ENCODE results near the gene MYRFL.

The MYRFL gene

GRCh38 chr12:69949311-69950002, 124.4 kb downstream of the MYRFL start:
- Histone ChIP-seq H3K27me3 (ENCODE audit: insufficient read depth, low read length, poor library complexity, severe bottlenecking) (no peaks in the 10 kb centered on the region), H3K36me3 (ENCODE audit: insufficient read depth, low read length) (no peaks in the 10 kb centered on the region), H3K4me3 (ENCODE audit: low read length, poor library complexity, severe bottlenecking) (no peak overlapping the region), H4K20me1 (ENCODE audit: insufficient read depth, low read length, poor library complexity, severe bottlenecking) (no peaks in the 10 kb centered on the region), H3K9me2 (replicated peaks; ENCODE audit: low read depth, low read length) (no peaks in the 10 kb centered on the region), H3F3A (ENCODE audit: low read depth) (peaks cover 2% of the 10 kb centered on the region; the same call in 1 of the 2 replicates), H2AFZ (ENCODE audit: low read length) (no peak overlapping the region), H3K9me3 (ENCODE audit: insufficient read depth, low read depth, low read length) (no peaks in the 10 kb centered on the region), H3K4me2 (ENCODE audit: low read depth, low read length, poor library complexity, severe bottlenecking) (no peak overlapping the region), H3K79me2 (ENCODE audit: insufficient read depth, low read length) (no peaks in the 10 kb centered on the region), H3K4me1 (ENCODE audit: insufficient read depth, low read length, poor library complexity, severe bottlenecking) (peaks cover 31% of the 10 kb centered on the region), H3K9ac (ENCODE audit: low read depth, low read length, poor library complexity, severe bottlenecking) (no peak overlapping the region)
- TF ChIP-seq EZH2phosphoT487 (IDR thresholded peaks at IDR 0.05; ENCODE audit: borderline replicate concordance) (no peak), CTCF (conservative IDR thresholded peaks at IDR 0.05; ENCODE audit: low read length) (no peak)

- peaks cover 2% of the 10 kb centered on the region; the same call in 1 of the 2 replicates for H3F3A ChIP-seq (ENCODE audit: low read depth)
- H3K9me2 ChIP-seq (replicated peaks; ENCODE audit: low read depth, low read length): no peaks in the 10 kb centered on the region
- no peaks in the 10 kb centered on the region for H3K9me3 ChIP-seq (ENCODE audit: insufficient read depth, low read depth, low read length)
- H3K4me2 ChIP-seq (ENCODE audit: low read depth, low read length, poor library complexity, severe bottlenecking): no peak overlapping the region
- no peaks in the 10 kb centered on the region for H4K20me1 ChIP-seq (ENCODE audit: insufficient read depth, low read length, poor library complexity, severe bottlenecking)
- H2AFZ ChIP-seq (ENCODE audit: low read length): no peak overlapping the region
- H3K4me3 ChIP-seq (ENCODE audit: low read length, poor library complexity, severe bottlenecking): no peak overlapping the region
- no peaks in the 10 kb centered on the region for H3K36me3 ChIP-seq (ENCODE audit: insufficient read depth, low read length)
- TF ChIP-seq CTCF (conservative IDR thresholded peaks at IDR 0.05; ENCODE audit: low read length) (no peak), EZH2phosphoT487 (IDR thresholded peaks at IDR 0.05; ENCODE audit: borderline replicate concordance) (no peak)
- H3K9ac ChIP-seq (ENCODE audit: low read depth, low read length, poor library complexity, severe bottlenecking): no peak overlapping the region
- H3K4me1 ChIP-seq (ENCODE audit: insufficient read depth, low read length, poor library complexity, severe bottlenecking): peaks cover 31% of the 10 kb centered on the region
- H3K79me2 ChIP-seq (ENCODE audit: insufficient read depth, low read length): no peaks in the 10 kb centered on the region
- H3K27me3 ChIP-seq (ENCODE audit: insufficient read depth, low read length, poor library complexity, severe bottlenecking): no peaks in the 10 kb centered on the region
Observed at GRCh38 chr12:69951108-69951507, 126.1 kb downstream of the MYRFL start.

- no peak overlapping the region for H3K4me2 ChIP-seq (ENCODE audit: low read depth, low read length, poor library complexity, severe bottlenecking)
- TF ChIP-seq EZH2phosphoT487 (IDR thresholded peaks at IDR 0.05; ENCODE audit: borderline replicate concordance) (no peak), CTCF (conservative IDR thresholded peaks at IDR 0.05; ENCODE audit: low read length) (no peak)
Observed at GRCh38 chr12:69952890-69953289, 127.9 kb downstream of the MYRFL start.

More at GRCh38 chr12:69952890-69953289, 127.9 kb downstream of the MYRFL start:
- Histone ChIP-seq H3F3A (ENCODE audit: low read depth) (no peaks in the 10 kb centered on the region), H3K9ac (ENCODE audit: low read depth, low read length, poor library complexity, severe bottlenecking) (no peak overlapping the region), H3K9me3 (ENCODE audit: insufficient read depth, low read depth, low read length) (no peaks in the 10 kb centered on the region), H3K79me2 (ENCODE audit: insufficient read depth, low read length) (no peaks in the 10 kb centered on the region), H3K36me3 (ENCODE audit: insufficient read depth, low read length) (no peaks in the 10 kb centered on the region), H4K20me1 (ENCODE audit: insufficient read depth, low read length, poor library complexity, severe bottlenecking) (no peaks in the 10 kb centered on the region), H3K9me2 (replicated peaks; ENCODE audit: low read depth, low read length) (no peaks in the 10 kb centered on the region), H3K4me3 (ENCODE audit: low read length, poor library complexity, severe bottlenecking) (no peak overlapping the region), H3K4me1 (ENCODE audit: insufficient read depth, low read length, poor library complexity, severe bottlenecking) (peaks cover 15% of the 10 kb centered on the region), H2AFZ (ENCODE audit: low read length) (no peak overlapping the region), H3K27me3 (ENCODE audit: insufficient read depth, low read length, poor library complexity, severe bottlenecking) (no peaks in the 10 kb centered on the region)
